ENCODE data around the gene TAMALIN.

TAMALIN gene
- long read RNA-seq, result 0 reads

- peaks cover 24% of the 10 kb centered on the region for H3K27me3 ChIP-seq (ENCODE audit: insufficient read depth, poor library complexity, severe bottlenecking)
- no peak for TF ChIP-seq POLR2AphosphoS5 (IDR thresholded peaks at IDR 0.05; ENCODE audit: low read depth)
- TF ChIP-seq, protein P1, sequence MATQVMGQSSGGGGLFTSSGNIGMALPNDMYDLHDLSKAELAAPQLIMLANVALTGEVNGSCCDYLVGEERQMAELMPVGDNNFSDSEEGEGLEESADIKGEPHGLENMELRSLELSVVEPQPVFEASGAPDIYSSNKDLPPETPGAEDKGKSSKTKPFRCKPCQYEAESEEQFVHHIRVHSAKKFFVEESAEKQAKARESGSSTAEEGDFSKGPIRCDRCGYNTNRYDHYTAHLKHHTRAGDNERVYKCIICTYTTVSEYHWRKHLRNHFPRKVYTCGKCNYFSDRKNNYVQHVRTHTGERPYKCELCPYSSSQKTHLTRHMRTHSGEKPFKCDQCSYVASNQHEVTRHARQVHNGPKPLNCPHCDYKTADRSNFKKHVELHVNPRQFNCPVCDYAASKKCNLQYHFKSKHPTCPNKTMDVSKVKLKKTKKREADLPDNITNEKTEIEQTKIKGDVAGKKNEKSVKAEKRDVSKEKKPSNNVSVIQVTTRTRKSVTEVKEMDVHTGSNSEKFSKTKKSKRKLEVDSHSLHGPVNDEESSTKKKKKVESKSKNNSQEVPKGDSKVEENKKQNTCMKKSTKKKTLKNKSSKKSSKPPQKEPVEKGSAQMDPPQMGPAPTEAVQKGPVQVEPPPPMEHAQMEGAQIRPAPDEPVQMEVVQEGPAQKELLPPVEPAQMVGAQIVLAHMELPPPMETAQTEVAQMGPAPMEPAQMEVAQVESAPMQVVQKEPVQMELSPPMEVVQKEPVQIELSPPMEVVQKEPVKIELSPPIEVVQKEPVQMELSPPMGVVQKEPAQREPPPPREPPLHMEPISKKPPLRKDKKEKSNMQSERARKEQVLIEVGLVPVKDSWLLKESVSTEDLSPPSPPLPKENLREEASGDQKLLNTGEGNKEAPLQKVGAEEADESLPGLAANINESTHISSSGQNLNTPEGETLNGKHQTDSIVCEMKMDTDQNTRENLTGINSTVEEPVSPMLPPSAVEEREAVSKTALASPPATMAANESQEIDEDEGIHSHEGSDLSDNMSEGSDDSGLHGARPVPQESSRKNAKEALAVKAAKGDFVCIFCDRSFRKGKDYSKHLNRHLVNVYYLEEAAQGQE (IDR thresholded peaks at IDR 0.05; ENCODE audit: insufficient replicate concordance, low read depth), result no peak
- no peak for TF ChIP-seq CTCF (IDR thresholded peaks at IDR 0.05; ENCODE audit: insufficient read depth, low read length)
- TF ChIP-seq SPI1 (IDR thresholded peaks at IDR 0.05; ENCODE audit: borderline replicate concordance, low read depth), result no peak
- TF ChIP-seq GABPA (IDR thresholded peaks at IDR 0.05; ENCODE audit: low read depth), result no peak
- no peak within 1 kb of the TSS; the same call in 1 of the 2 replicates for H3K4me3 ChIP-seq (replicated peaks; ENCODE audit: insufficient read depth, low read length)
- DNase-seq (ENCODE audit: low read depth in 1 of 2, low spot score in 1 of 2), result no peak
- no peak within 1 kb of the TSS for H3K27ac ChIP-seq (replicated peaks)
Observed at GRCh38 chr12:52006726-52007157, at the start of gene TAMALIN. Gene TAMALIN (plus strand): TSS chr12:52006946. CDS start chr12:52007020, 74 bp downstream.

DNA sequence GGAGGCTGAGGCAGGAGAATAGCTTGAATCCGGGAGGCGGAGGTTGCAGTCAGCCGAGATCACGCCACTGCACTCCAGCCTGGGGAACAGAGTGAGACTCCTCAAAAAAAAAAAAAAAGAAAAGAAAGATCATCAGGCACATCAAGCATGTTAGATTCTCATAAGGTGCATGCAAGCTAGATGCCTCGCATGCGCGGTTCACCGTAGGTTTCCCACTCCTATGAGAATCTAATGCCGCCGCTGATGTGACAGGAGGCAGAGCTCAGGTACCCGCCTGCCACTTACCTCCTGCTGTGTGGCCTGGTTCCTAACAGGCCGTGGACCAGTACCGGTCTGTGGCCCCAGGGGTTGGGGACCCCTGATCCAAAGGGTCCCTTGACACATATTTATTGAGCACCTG is 48.2 kb upstream of the TAMALIN start:
- TF ChIP-seq POLR2AphosphoS5 (IDR thresholded peaks at IDR 0.05; ENCODE audit: low read depth) (no peak), GABPA (IDR thresholded peaks at IDR 0.05; ENCODE audit: low read depth) (no peak), CTCF (IDR thresholded peaks at IDR 0.05; ENCODE audit: insufficient read depth, low read length) (no peak), SPI1 (IDR thresholded peaks at IDR 0.05; ENCODE audit: borderline replicate concordance, low read depth) (no peak)
- TF ChIP-seq, protein P1 (IDR thresholded peaks at IDR 0.05; ENCODE audit: insufficient replicate concordance, low read depth), result no peak
- no peaks in the 10 kb centered on the region for H3K27me3 ChIP-seq (ENCODE audit: insufficient read depth, poor library complexity, severe bottlenecking)
- no peak overlapping the region for H3K4me3 ChIP-seq (replicated peaks; ENCODE audit: insufficient read depth, low read length)
- DNase-seq (ENCODE audit: low read depth in 1 of 2, low spot score in 1 of 2), result no peak
- no peak overlapping the region for H3K27ac ChIP-seq (replicated peaks)

DNA sequence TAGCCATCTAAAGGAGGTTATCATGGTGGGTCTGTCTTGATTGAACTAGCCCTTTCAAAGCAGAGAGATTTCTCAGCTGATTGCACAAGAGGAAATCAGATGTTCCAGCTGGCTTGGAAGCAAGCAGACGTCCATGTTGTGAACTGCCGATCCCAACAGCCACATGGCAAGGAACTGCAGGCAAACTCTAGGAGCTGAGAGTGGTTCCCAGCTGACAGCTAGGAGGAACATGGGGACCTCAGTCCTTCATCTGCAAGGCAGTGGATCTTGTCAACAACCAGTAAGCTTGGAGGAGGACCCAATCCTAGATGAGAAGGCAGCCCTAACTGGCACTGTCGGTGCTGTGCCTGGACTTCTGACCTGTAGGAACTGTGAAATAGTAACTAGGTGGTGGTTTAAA is 47.5 kb upstream of the TAMALIN start:
- H3K4me3 ChIP-seq (replicated peaks; ENCODE audit: insufficient read depth, low read length), result no peak overlapping the region
- TF ChIP-seq GABPA (IDR thresholded peaks at IDR 0.05; ENCODE audit: low read depth) (no peak), POLR2AphosphoS5 (IDR thresholded peaks at IDR 0.05; ENCODE audit: low read depth) (no peak), CTCF (IDR thresholded peaks at IDR 0.05; ENCODE audit: insufficient read depth, low read length) (no peak), SPI1 (IDR thresholded peaks at IDR 0.05; ENCODE audit: borderline replicate concordance, low read depth) (no peak)
- TF ChIP-seq, protein P1 (IDR thresholded peaks at IDR 0.05; ENCODE audit: insufficient replicate concordance, low read depth), result no peak
- DNase-seq (ENCODE audit: low read depth in 1 of 2, low spot score in 1 of 2), result no peak
- no peaks in the 10 kb centered on the region for H3K27me3 ChIP-seq (ENCODE audit: insufficient read depth, poor library complexity, severe bottlenecking)
- H3K27ac ChIP-seq (replicated peaks), result no peak overlapping the region

Data from HL-60 (cell line).